Mammary epithelial cell (primary cell): Measurements from ENCODE around the gene RBM3.

Experiments
- CTCF ChIP-seq, 2 donors: IDR thresholded peaks in 1 of 2; conservative IDR thresholded peaks in 1 of 2; 2 replicates each; pipeline ENCODE4 v1.5.1; 2011 to 2012; ENCODE audit warnings: inconsistent platforms in 2 of 2, low read length in 2 of 2, mild to moderate bottlenecking in 2 of 2, control low read depth in 1 of 2, low read depth in 1 of 2; ENCODE audit not compliant: insufficient read depth in 1 of 2; ENCODE audit errors: extremely low read depth in 1 of 2
- EZH2 ChIP-seq: IDR thresholded peaks from 2 replicates; pipeline ENCODE4 v1.6.1; 2012; ENCODE audit warnings: low read length, inconsistent platforms, borderline replicate concordance

- TF ChIP-seq CTCF (conservative IDR thresholded peaks at IDR 0.05 in 1 of 2, IDR thresholded peaks at IDR 0.05 in 1 of 2; ENCODE audit: extremely low read depth in 1 of 2, insufficient read depth in 1 of 2, low read depth in 1 of 2, low read length in 2 of 2): no peak
- TF ChIP-seq EZH2: no peak
These were observed 30.4 kb downstream of the RBM3 start for GRCh38 chrX:48604701-48605100.
